ENCODE results near the gene ARSG. TPM values are rescaled to one million over a fixed set of nuclear protein-coding genes. Genes with fewer than 3 reads are reported as not detected.

Gene ARSG
- total and polyA plus RNA-seq, 10 of the 15 experiments (the other 5 are each of a cell fraction or from before 2014, with no cell fraction given) = 2.9 to 13.5 (median 7.6) TPM

GRCh38 chr17:68247445-68248198, 43.7 kb upstream of the ARSG start, which contains the start of gene AMZ2 (continued):
- no peak for TF ChIP-seq BCLAF1 (IDR thresholded peaks at IDR 0.05)
- 0 out of 2 replicates have a peak, but pooled peaks have one; percentile 21 for TF ChIP-seq E2F4 (IDR thresholded peaks at IDR 0.05; ENCODE audit: low read depth, low read length)
- TF ChIP-seq BCL11A (IDR thresholded peaks at IDR 0.05; ENCODE audit: low read depth, low read length) = no peak
- TF ChIP-seq STAT3 (IDR thresholded peaks at IDR 0.05; ENCODE audit: low read depth, low read length) = no peak
- no peak for TF ChIP-seq CBX5 (IDR thresholded peaks at IDR 0.05; ENCODE audit: low read depth)
- peak; percentile 71; the same call in 1 of the 2 replicates for TF ChIP-seq GATAD2B (conservative IDR thresholded peaks at IDR 0.05; ENCODE audit: low read depth)
- TF ChIP-seq POU2F2 (IDR thresholded peaks at IDR 0.05; ENCODE audit: borderline replicate concordance, low read depth, low read length) = peak; percentile 18; the same call in 1 of the 3 replicates
- peak; percentile 31 for TF ChIP-seq MAX (IDR thresholded peaks at IDR 0.05; ENCODE audit: low read depth, low read length)
- peak; percentile 75 for TF ChIP-seq TCF12 (IDR thresholded peaks at IDR 0.05; ENCODE audit: low read depth, low read length)
- peak; percentile 15; the same call in 1 of the 2 replicates for TF ChIP-seq RB1 (IDR thresholded peaks at IDR 0.05; ENCODE audit: borderline replicate concordance)
- TF ChIP-seq SREBF1 (IDR thresholded peaks at IDR 0.05; ENCODE audit: low read length) = no peak
- peak; percentile 3; the same call in 1 of the 2 replicates for TF ChIP-seq NFIC (IDR thresholded peaks at IDR 0.05; ENCODE audit: low read depth, low read length)
- peak; percentile 86 for TF ChIP-seq ZNF687 (IDR thresholded peaks at IDR 0.05)
- TF ChIP-seq BACH1 (IDR thresholded peaks at IDR 0.05; ENCODE audit: borderline replicate concordance) = peak; percentile 90
- no peak for TF ChIP-seq JUND (IDR thresholded peaks at IDR 0.05; ENCODE audit: low read depth, low read length)
- peak; percentile 12; the same call in 1 of the 2 replicates for TF ChIP-seq HDGF (IDR thresholded peaks at IDR 0.05)
- no peak for TF ChIP-seq ZBTB4 (CRISPR knock-in tag; IDR thresholded peaks at IDR 0.05)
- TF ChIP-seq CREM (IDR thresholded peaks at IDR 0.05; ENCODE audit: low read depth) = peak; percentile 91
